A549 (cell line): ENCODE data around the gene PROX2. TPM values are rescaled to one million over a fixed set of nuclear protein-coding genes. Genes with fewer than 3 reads are reported as not detected.

Experiments
- ATAC-seq, 2 experiments: fragments of 200-7000 bp in 1 of 2; fragments of >200 bp in 1 of 2; cut with Nextera tagmentation in 1 of 2; cut with Tn5 transposase in 1 of 2; 3 replicates each; pipeline versions ENCODE4 v1.8.0 to v1.9.1; 2018 to 2020; ENCODE audit warnings: mild to moderate bottlenecking in 1 of 2, moderate library complexity in 1 of 2
- CTCF ChIA-PET: fragments of 300-600 bp; sonication (Branson Sonifier 250); formaldehyde crosslinking; extraction: SDS; loops from one replicate; lab custom pipeline; 2021; ENCODE audit warnings: antibody characterized with exemption, inconsistent platforms; lab: Yijun Ruan, JAX
- POLR2A ChIA-PET: fragments of 350-600 bp; formaldehyde crosslinking; extraction: SDS; loops from one replicate; lab custom pipeline; 2021; ENCODE audit warnings: antibody characterized with exemption, inconsistent platforms; lab: Yijun Ruan, JAX
- DNase-seq, 2 experiments: peaks; one replicate each; pipeline versions ENCODE4 v3.0.0 to v3.0.0-alpha.2; 2011 to 2016; ENCODE audit warnings: low read depth in 1 of 2, low spot score in 1 of 2
- FAIRE-seq: peaks from 2 replicates; lab custom pipeline; 2011; peaks lifted over from hg19 to GRCh38; lab: Jason Lieb, UNC
- H3K27ac ChIP-seq, 2 experiments: fragments of >200 bp; sonication (Bioruptor Twin); formaldehyde crosslinking; 3 replicates each; pipeline ENCODE4 v1.5.1; 2016 to 2017
- H3K4me1 ChIP-seq: fragments of >200 bp; sonication (Bioruptor Twin); formaldehyde crosslinking; 3 replicates; pipeline ENCODE4 v1.6.1; 2016
- H3K4me2 ChIP-seq: fragments of >200 bp; sonication (Bioruptor Twin); formaldehyde crosslinking; 3 replicates; pipeline ENCODE4 v1.6.1; 2016
- H3K4me3 ChIP-seq: fragments of >200 bp; sonication (Bioruptor Twin); formaldehyde crosslinking; 3 replicates; pipeline ENCODE4 v1.5.1; 2016
- H3K9me3 ChIP-seq: fragments of >200 bp; sonication (Bioruptor Twin); formaldehyde crosslinking; 3 replicates; pipeline ENCODE4 v1.6.1; 2016
- ATOH8 ChIP-seq: fragments of 250-450 bp; sonication (Bioruptor Pico); IDR thresholded peaks from 2 replicates; pipeline ENCODE4 v1.5.0; 2020; ENCODE audit warnings: low read depth, mild to moderate bottlenecking, moderate library complexity
- BHLHE40 ChIP-seq: IDR thresholded peaks from 2 replicates; pipeline ENCODE4 v1.6.1; 2012; ENCODE audit warnings: low read depth, low read length, inconsistent platforms
- CBX8 ChIP-seq: fragments of 200-600 bp; sonication (generic); IDR thresholded peaks from 2 replicates; pipeline ENCODE4 v1.6.1; 2016
- CEBPB ChIP-seq, 2 experiments: fragments of >200 bp in 1 of 2; sonication (Bioruptor Twin) in 1 of 2; formaldehyde crosslinking in 1 of 2; IDR thresholded peaks; 2 replicates each; pipeline ENCODE4 v1.6.1; 2012 to 2016
- CTCF ChIP-seq: fragments of >200 bp; sonication (Bioruptor Twin); formaldehyde crosslinking; IDR thresholded peaks from 3 replicates; pipeline ENCODE4 v1.5.1; 2016
- E2F6 ChIP-seq: IDR thresholded peaks from 2 replicates; pipeline ENCODE4 v1.6.1; 2012; ENCODE audit warnings: low read depth, borderline replicate concordance
- EHF ChIP-seq: fragments of 250-450 bp; sonication (Bioruptor Pico); IDR thresholded peaks from 2 replicates; pipeline ENCODE4 v1.5.0; 2020; ENCODE audit warnings: mild to moderate bottlenecking
- ESRRA ChIP-seq: fragments of 150-350 bp; IDR thresholded peaks from 2 replicates; pipeline ENCODE4 v1.6.1; 2014; ENCODE audit warnings: mild to moderate bottlenecking, low read length, borderline replicate concordance
- FOSL2 ChIP-seq, 2 experiments: fragments of 450-650 bp in 1 of 2; fragments of >200 bp in 1 of 2; sonication (Bioruptor Twin) in 1 of 2; formaldehyde crosslinking; IDR thresholded peaks; 2 replicates each; pipeline versions ENCODE4 v1.5.0 to v1.6.1; 2016 to 2020; ENCODE audit warnings: mild to moderate bottlenecking in 1 of 2, moderate library complexity in 1 of 2
- FOXS1 ChIP-seq: fragments of 250-450 bp; sonication (Bioruptor Pico); IDR thresholded peaks from 2 replicates; pipeline ENCODE4 v1.5.0; 2020; ENCODE audit warnings: mild to moderate bottlenecking, moderate library complexity
- HDAC2 ChIP-seq: fragments of 200-600 bp; sonication (generic); IDR thresholded peaks from 2 replicates; pipeline ENCODE4 v1.6.1; 2016
- HMGXB4 ChIP-seq: fragments of 250-450 bp; sonication (Bioruptor Pico); IDR thresholded peaks from 2 replicates; pipeline ENCODE4 v1.5.0; 2021; ENCODE audit warnings: mild to moderate bottlenecking, moderate library complexity, borderline replicate concordance
- HOXB13 ChIP-seq: fragments of 250-450 bp; sonication (Bioruptor Pico); IDR thresholded peaks from 2 replicates; pipeline ENCODE4 v1.5.0; 2020; ENCODE audit warnings: low read depth, mild to moderate bottlenecking, moderate library complexity
- KDM1A ChIP-seq: fragments of 200-600 bp; sonication (generic); IDR thresholded peaks from 2 replicates; pipeline ENCODE4 v1.6.1; 2016; ENCODE audit warnings: low read depth, mild to moderate bottlenecking
- MYC ChIP-seq: IDR thresholded peaks from 2 replicates; pipeline ENCODE4 v1.6.1; 2012; ENCODE audit warnings: mild to moderate bottlenecking, inconsistent platforms, low read length, improper control_type of control experiment, borderline replicate concordance
- PBX3 ChIP-seq: IDR thresholded peaks from 2 replicates; pipeline ENCODE4 v1.6.1; 2012
- PHF8 ChIP-seq: fragments of 200-600 bp; sonication (generic); IDR thresholded peaks from 2 replicates; pipeline ENCODE4 v1.6.1; 2016; ENCODE audit warnings: low read depth, mild to moderate bottlenecking, antibody characterized with exemption, moderate library complexity, borderline replicate concordance
- ZFP36 ChIP-seq: fragments of 450-650 bp; IDR thresholded peaks from 2 replicates; pipeline ENCODE4 v1.6.1; 2014; ENCODE audit warnings: borderline replicate concordance; ENCODE audit not compliant: partially characterized antibody
- ZNF302 ChIP-seq: fragments of 250-450 bp; sonication (Bioruptor Pico); IDR thresholded peaks from 2 replicates; pipeline ENCODE4 v1.9.0; 2021; ENCODE audit warnings: inconsistent platforms, mild to moderate bottlenecking, moderate library complexity
- WGBS: methylation state at CpG from one replicate; pipeline ENCODE4 v1.1.6; 2017; ENCODE audit errors: missing lambda C conversion rate; 5-methylcytosine and 5-hydroxymethylcytosine counted together
- polyA plus RNA-seq, 4 experiments: library from polyadenylated mRNA; depleted of rRNA in 3 of 4; stranded (reverse); fragments of >200 nt; fragmentation: RNase III in 1 of 4; extraction: RNeasy Plus Mini Kit Qiagen cat#74134 plus additional on column Dnase treatment in 1 of 4; gene quantifications; 2 replicates in 3 of 4; 3 replicates in 1 of 4; pipeline ENCODE4 v1.2.3, GENCODE V29; 2011 to 2017

The PROX2 gene
- polyA plus RNA-seq, 2 of the 4 experiments (the other 2 are of a cell fraction), result not detected

GRCh38 chr14:74866708-74867389 lies 9.1 kb downstream of the PROX2 start (continued):
- TF ChIP-seq CEBPB (IDR thresholded peaks at IDR 0.05), result no peak
- no peak for TF ChIP-seq CTCF
- no peak for TF ChIP-seq ZNF302 (CRISPR knock-in tag)
- no peak for TF ChIP-seq HOXB13 (CRISPR knock-in tag)

GRCh38 chr14:74865156-74865555 lies 10.8 kb downstream of the PROX2 start:
- TF ChIP-seq HDAC2 (no peak), ATOH8 (CRISPR knock-in tag) (no peak), KDM1A (no peak), PHF8 (no peak), ESRRA (no peak), HMGXB4 (CRISPR knock-in tag) (no peak), PBX3 (no peak), FOXS1 (no peak), CBX8 (no peak), ZFP36 (no peak), BHLHE40 (no peak)
- H3K9me3 ChIP-seq, result no peaks in the 10 kb centered on the region
- H3K4me3 ChIP-seq, result no peak overlapping the region
- DNase-seq, result no peak
- CTCF ChIA-PET, result interaction anchor here (0.9 to 20.9 kb wide), 4 partner anchors 8 to 223 kb away, joined by 3 to 339 read pairs (median 187); partner anchors contain the start of genes DLST and PROX2
- no peak for ATAC-seq
- no peak overlapping the region for H3K27ac ChIP-seq
- no peak for FAIRE-seq
- WGBS, result 80% methylated on average over 5 of the region's 5 CpGs
- no peak overlapping the region for H3K4me2 ChIP-seq
- no peaks in the 10 kb centered on the region for H3K4me1 ChIP-seq
- POLR2A ChIA-PET, result no interaction called here

- TF ChIP-seq MYC (no peak), ZFP36 (no peak), CTCF (no peak), FOSL2 (IDR thresholded peaks at IDR 0.05) (no peak), FOSL2 (CRISPR knock-in tag; IDR thresholded peaks at IDR 0.05) (no peak), KDM1A (no peak), EHF (CRISPR knock-in tag) (no peak), E2F6 (no peak)
- TF ChIP-seq, all 56 proteins: peak for 0
- Histone ChIP-seq H3K4me2 (no peak overlapping the region), H3K9me3 (no peaks in the 10 kb centered on the region), H3K4me1 (no peaks in the 10 kb centered on the region), H3K4me3 (no peak overlapping the region), H3K27ac (no peak overlapping the region)
- CTCF ChIA-PET, result interaction anchor here (0.5 to 20.9 kb wide), 5 partner anchors 12 to 484 kb away, joined by 3 to 339 read pairs (median 148); partner anchors contain the start of genes DLST and PROX2
- no peak for FAIRE-seq
- no peak for ATAC-seq
- DNase-seq, result no peak
- 91% methylated on average over 9 of the region's 9 CpGs for WGBS
- POLR2A ChIA-PET, result no interaction called here
Measured at GRCh38 chr14:74864198-74864597, 11.7 kb downstream of the PROX2 start.
